Esophagus muscularis mucosa (tissue), 4 donors: ENCODE results near the gene GORASP2. TPM values are rescaled to one million over a fixed set of nuclear protein-coding genes. Genes with fewer than 3 reads are reported as not detected.

ENCODE experiments used
- DNase-seq: peaks from one replicate; pipeline ENCODE4 v3.0.0-alpha.2; 2017; ENCODE audit errors: extremely low spot score
- H3K27ac ChIP-seq, 4 donors: fragments of 200-600 bp; sonication (generic); replicated peaks in 1 of 4; 1 replicate in 3 of 4; 2 replicates in 1 of 4; pipeline ENCODE4 v1.5.1; 2016 to 2019; ENCODE audit warnings: mild to moderate bottlenecking in 1 of 4
- H3K27me3 ChIP-seq, 4 donors: fragments of 200-600 bp; sonication (generic); one replicate each; pipeline versions ENCODE4 v1.5.1 to v1.6.0; 2016 to 2019
- H3K36me3 ChIP-seq, 4 donors: fragments of 200-600 bp; sonication (generic); one replicate each; pipeline ENCODE4 v1.5.1; 2016 to 2019
- H3K4me1 ChIP-seq, 4 donors: fragments of 200-600 bp; sonication (generic); one replicate each; pipeline ENCODE4 v1.5.1; 2016 to 2019
- H3K4me3 ChIP-seq, 4 donors: fragments of 200-600 bp; sonication (generic); 1 replicate in 2 of 4; 2 replicates in 2 of 4; pipeline ENCODE4 v1.5.1; 2016 to 2019; ENCODE audit warnings: mild to moderate bottlenecking in 4 of 4, moderate library complexity in 1 of 4
- H3K9me3 ChIP-seq, 4 donors: fragments of 200-600 bp; sonication (generic); 1 replicate in 3 of 4; 2 replicates in 1 of 4; pipeline ENCODE4 v1.5.1; 2016 to 2019
- CTCF ChIP-seq, 3 experiments: fragments of 200-600 bp in 2 of 3; fragments of 450-650 bp in 1 of 3; sonication (generic) in 2 of 3; IDR thresholded peaks; one replicate each; pipeline ENCODE4 v1.5.1; 2017 to 2019; ENCODE audit warnings: antibody characterized with exemption in 3 of 3, mild to moderate bottlenecking in 2 of 3, moderate library complexity in 1 of 3
- EP300 ChIP-seq: sonication (generic); formaldehyde crosslinking; IDR thresholded peaks from one replicate; pipeline ENCODE4 v1.6.1; 2017; ENCODE audit warnings: antibody characterized with exemption
- POLR2A ChIP-seq: fragments of 450-650 bp; IDR thresholded peaks from one replicate; pipeline ENCODE4 v1.6.1; 2017; ENCODE audit warnings: antibody characterized with exemption, moderate library complexity, mild to moderate bottlenecking, low read depth
- POLR2AphosphoS5 ChIP-seq, 2 donors: sonication (generic); formaldehyde crosslinking; IDR thresholded peaks; one replicate each; pipeline ENCODE4 v1.6.1; 2017; ENCODE audit warnings: antibody characterized with exemption in 2 of 2
- WGBS: methylation state at CpG from one replicate; pipeline ENCODE4 v1.1.5; 2018; 5-methylcytosine and 5-hydroxymethylcytosine counted together
- intact Hi-C: fragments of 100-400 bp; cut with DNase I; formaldehyde crosslinking; loops from one replicate; pipeline ENCODE4 v1.15.1; 2023
- total RNA-seq, 4 donors: library from RNA; depleted of rRNA; stranded (reverse); fragments of >200 nt; gene quantifications; one replicate each; pipeline versions ENCODE4 v1.1.0 to v1.2.1, GENCODE V29; 2016

GORASP2 gene
- total RNA-seq, 4 donors from 2014 or later = 32.6 to 54.0 (median 42.1) TPM

GRCh38 chr2:170895023-170895757 is 33.9 kb upstream of the GORASP2 start:
- intact Hi-C loops = no loop called here
- no peak overlapping the region for H3K27ac ChIP-seq
- no peaks in the 10 kb centered on the region for H3K9me3 ChIP-seq
- no peaks in the 10 kb centered on the region for H3K36me3 ChIP-seq
- 58% methylated on average over 3 of the region's 3 CpGs for WGBS
- no peak for TF ChIP-seq POLR2AphosphoS5 (IDR thresholded peaks at IDR 0.05)
- no peak for TF ChIP-seq POLR2A
- TF ChIP-seq EP300 = no peak
- TF ChIP-seq CTCF (IDR thresholded peaks at IDR 0.05) = no peak
- DNase-seq = no peak
- no peaks in the 10 kb centered on the region for H3K27me3 ChIP-seq
- H3K4me1 ChIP-seq = peaks cover 0 to 8% (median 0%) of the 10 kb centered on the region in 4 donors
- no peak overlapping the region for H3K4me3 ChIP-seq

- H3K36me3 ChIP-seq = no peaks in the 10 kb centered on the region
- H3K9me3 ChIP-seq = no peaks in the 10 kb centered on the region
- H3K27ac ChIP-seq = no peak overlapping the region
- TF ChIP-seq EP300 (no peak), POLR2AphosphoS5 (IDR thresholded peaks at IDR 0.05) (no peak), POLR2A (no peak), CTCF (IDR thresholded peaks at IDR 0.05) (no peak)
- H3K4me1 ChIP-seq = peaks cover 0 to 8% (median 0%) of the 10 kb centered on the region in 4 donors
- intact Hi-C loops = no loop called here
- H3K4me3 ChIP-seq = no peak overlapping the region
- DNase-seq = no peak
- 70% methylated on average over 4 of the region's 4 CpGs for WGBS
- no peaks in the 10 kb centered on the region for H3K27me3 ChIP-seq
These were observed 32.4 kb upstream of the GORASP2 start for GRCh38 chr2:170896622-170897021.

- H3K9me3 ChIP-seq = no peaks in the 10 kb centered on the region
- no peak overlapping the region for H3K27ac ChIP-seq
- TF ChIP-seq CTCF (IDR thresholded peaks at IDR 0.05) = no peak
- no peak for TF ChIP-seq POLR2AphosphoS5 (IDR thresholded peaks at IDR 0.05)
- TF ChIP-seq EP300 = no peak
- TF ChIP-seq POLR2A = no peak
- intact Hi-C loops = no loop called here
- no peaks in the 10 kb centered on the region for H3K36me3 ChIP-seq
- H3K27me3 ChIP-seq = no peaks in the 10 kb centered on the region
- DNase-seq = no peak
- peaks cover 0 to 8% (median 0%) of the 10 kb centered on the region in 4 donors for H3K4me1 ChIP-seq
- 93% methylated on average over 6 of the region's 6 CpGs for WGBS
- no peak overlapping the region for H3K4me3 ChIP-seq
These were observed 31.9 kb upstream of the GORASP2 start for GRCh38 chr2:170897108-170897507.

- 47% methylated on average over 5 of the region's 5 CpGs for WGBS
- DNase-seq = no peak
- Histone ChIP-seq H3K27me3 (peaks cover 0 to 3% (median 0%) of the 10 kb centered on the region in 4 donors), H3K27ac (no peak overlapping the region), H3K9me3 (peaks cover 0 to 25% (median 16%) of the 10 kb centered on the region in 4 donors), H3K36me3 (no peaks in the 10 kb centered on the region), H3K4me1 (no peaks in the 10 kb centered on the region), H3K4me3 (no peak overlapping the region)
- no peak for TF ChIP-seq CTCF (IDR thresholded peaks at IDR 0.05)
- TF ChIP-seq POLR2AphosphoS5 (IDR thresholded peaks at IDR 0.05) = no peak
- TF ChIP-seq POLR2A = no peak
- no peak for TF ChIP-seq EP300
- intact Hi-C loops = no loop called here
These were observed 23.2 kb upstream of the GORASP2 start for GRCh38 chr2:170905864-170906263.
